Endodermal cell (in vitro differentiated cells): Measurements from ENCODE around the gene IGIP. TPM values are rescaled to one million over a fixed set of nuclear protein-coding genes. Genes with fewer than 3 reads are reported as not detected.

ENCODE experiments used
- DNase-seq: peaks from one replicate; pipeline ENCODE4 v3.0.0-alpha.2; 2017
- H3K27ac ChIP-seq: 2 replicates; pipeline ENCODE4 v1.5.1; 2013; ENCODE audit warnings: mild to moderate bottlenecking, low read depth, low read length, moderate library complexity
- H3K27me3 ChIP-seq: 2 replicates; pipeline ENCODE4 v1.6.1; 2013; ENCODE audit warnings: mild to moderate bottlenecking, low read length, moderate library complexity; ENCODE audit not compliant: insufficient read depth, control insufficient read depth, poor library complexity, severe bottlenecking
- H3K36me3 ChIP-seq: 2 replicates; pipeline ENCODE4 v1.7.0; 2013; ENCODE audit warnings: mild to moderate bottlenecking, low read length, moderate library complexity; ENCODE audit not compliant: control insufficient read depth, insufficient read depth
- H3K4me1 ChIP-seq: one replicate; pipeline ENCODE4 v1.7.0; 2013; ENCODE audit warnings: low read length; ENCODE audit not compliant: control insufficient read depth, insufficient read depth
- H3K4me3 ChIP-seq: 2 replicates; pipeline ENCODE4 v1.5.1; 2013; ENCODE audit warnings: mild to moderate bottlenecking, low read length, moderate library complexity
- H3K9ac ChIP-seq: 2 replicates; pipeline ENCODE4 v1.6.1; 2013; ENCODE audit warnings: mild to moderate bottlenecking, low read length, moderate library complexity; ENCODE audit not compliant: poor library complexity, severe bottlenecking; ENCODE audit errors: extremely low read depth
- H3K9me3 ChIP-seq: 2 replicates; pipeline ENCODE4 v1.6.1; 2013; ENCODE audit warnings: mild to moderate bottlenecking, low read length, moderate library complexity; ENCODE audit not compliant: control insufficient read depth
- H3K27ac Mint-ChIP-seq: 2 replicates; pipeline ENCODE4 v1.8.0; 2020; ENCODE audit warnings: mixed read lengths
- H3K27me3 Mint-ChIP-seq: 2 replicates; pipeline ENCODE4 v1.8.0; 2021; ENCODE audit warnings: mild to moderate bottlenecking, mixed read lengths; ENCODE audit not compliant: insufficient read depth
- H3K36me3 Mint-ChIP-seq: 2 replicates; pipeline ENCODE4 v1.8.0; 2020; ENCODE audit warnings: low read depth, mixed read lengths
- H3K4me1 Mint-ChIP-seq: 2 replicates; pipeline ENCODE4 v1.8.0; 2020; ENCODE audit warnings: mixed read lengths
- H3K4me3 Mint-ChIP-seq: 2 replicates; pipeline ENCODE4 v1.8.0; 2020; ENCODE audit warnings: mild to moderate bottlenecking, moderate library complexity, mixed read lengths
- H3K9me3 Mint-ChIP-seq: 2 replicates; pipeline ENCODE4 v1.8.0; 2020; ENCODE audit warnings: mild to moderate bottlenecking, mixed read lengths
- WGBS, 2 experiments: methylation state at CpG; one replicate each; pipeline versions ENCODE4 v1.1.5 to v1.1.7; 2013; ENCODE audit warnings: missing lambda C conversion rate in 2 of 2, mixed read lengths in 1 of 2; ENCODE audit not compliant: insufficient coverage in 1 of 2, insufficient read length in 1 of 2; 5-methylcytosine and 5-hydroxymethylcytosine counted together
- total RNA-seq, 2 donors: library from RNA; stranded (reverse); fragmentation: NEBNext Ultra II Directional in 1 of 2; extraction: Animal tissue kit (Norgen Biotek cat#: 25700) in 1 of 2; gene quantifications; 2 replicates in 1 of 2; 3 replicates in 1 of 2; pipeline ENCODE4 v1.2.1, GENCODE V29; 2021
- TF ChIP-seq, protein P1 (sequence below): fragments of 200-600 bp; sonication (generic); conservative IDR thresholded peaks from 2 replicates; pipeline ENCODE4 v1.5.0; 2021; ENCODE audit warnings: antibody characterized with exemption, mild to moderate bottlenecking

Gene IGIP
- total RNA-seq, 2 donors from 2014 or later = 2.0 to 2.5 TPM

- Histone ChIP-seq H3K4me1 (no peaks in the 10 kb centered on the region), H3K9ac (no peak overlapping the region), H3K9me3 (peaks cover 9% of the 10 kb centered on the region), H3K36me3 (no peaks in the 10 kb centered on the region), H3K27me3 (peaks cover 42% of the 10 kb centered on the region), H3K27ac (no peak overlapping the region), H3K4me3 (no peak overlapping the region)
- no peak overlapping the region for H3K27ac Mint-ChIP-seq
- DNase-seq = no peak
- no peaks in the 10 kb centered on the region for H3K9me3 Mint-ChIP-seq
- H3K27me3 Mint-ChIP-seq = peaks cover 44% of the 10 kb centered on the region
- no peaks in the 10 kb centered on the region for H3K4me1 Mint-ChIP-seq
- no peaks in the 10 kb centered on the region for H3K36me3 Mint-ChIP-seq
- TF ChIP-seq, protein P1, sequence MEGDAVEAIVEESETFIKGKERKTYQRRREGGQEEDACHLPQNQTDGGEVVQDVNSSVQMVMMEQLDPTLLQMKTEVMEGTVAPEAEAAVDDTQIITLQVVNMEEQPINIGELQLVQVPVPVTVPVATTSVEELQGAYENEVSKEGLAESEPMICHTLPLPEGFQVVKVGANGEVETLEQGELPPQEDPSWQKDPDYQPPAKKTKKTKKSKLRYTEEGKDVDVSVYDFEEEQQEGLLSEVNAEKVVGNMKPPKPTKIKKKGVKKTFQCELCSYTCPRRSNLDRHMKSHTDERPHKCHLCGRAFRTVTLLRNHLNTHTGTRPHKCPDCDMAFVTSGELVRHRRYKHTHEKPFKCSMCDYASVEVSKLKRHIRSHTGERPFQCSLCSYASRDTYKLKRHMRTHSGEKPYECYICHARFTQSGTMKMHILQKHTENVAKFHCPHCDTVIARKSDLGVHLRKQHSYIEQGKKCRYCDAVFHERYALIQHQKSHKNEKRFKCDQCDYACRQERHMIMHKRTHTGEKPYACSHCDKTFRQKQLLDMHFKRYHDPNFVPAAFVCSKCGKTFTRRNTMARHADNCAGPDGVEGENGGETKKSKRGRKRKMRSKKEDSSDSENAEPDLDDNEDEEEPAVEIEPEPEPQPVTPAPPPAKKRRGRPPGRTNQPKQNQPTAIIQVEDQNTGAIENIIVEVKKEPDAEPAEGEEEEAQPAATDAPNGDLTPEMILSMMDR = no peak
- H3K4me3 Mint-ChIP-seq = no peak overlapping the region
Measured at GRCh38 chr5:140094889-140095288, 30.8 kb upstream of the IGIP start.

DNA sequence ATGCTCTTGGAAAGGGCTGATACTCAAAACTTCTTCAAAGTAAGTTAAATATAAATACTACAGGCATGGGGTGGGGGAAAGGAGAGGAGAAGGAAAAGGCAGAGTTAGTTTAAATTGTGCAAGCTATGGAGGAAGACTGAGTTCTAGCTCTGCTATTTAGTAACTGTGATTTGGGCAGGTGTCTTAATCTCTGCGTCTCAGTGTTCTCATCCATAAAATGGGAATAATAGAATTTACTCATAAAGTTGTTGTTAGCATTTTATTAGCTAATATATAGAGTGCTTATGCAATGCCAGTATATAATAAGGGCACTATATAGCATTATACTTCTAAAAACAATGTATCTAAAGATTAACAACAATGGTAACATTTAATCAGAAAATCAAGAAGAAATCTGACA is 24.6 kb upstream of the IGIP start:
- Mint-ChIP-seq H3K27me3 (peaks cover 61% of the 10 kb centered on the region), H3K4me1 (peaks cover 4% of the 10 kb centered on the region), H3K4me3 (no peak overlapping the region), H3K9me3 (no peaks in the 10 kb centered on the region), H3K27ac (no peak overlapping the region), H3K36me3 (no peaks in the 10 kb centered on the region)
- TF ChIP-seq, protein P1 = no peak
- no peaks in the 10 kb centered on the region for H3K9me3 ChIP-seq
- peaks cover 67% of the 10 kb centered on the region for H3K27me3 ChIP-seq
- 100% methylated on average over 1 of the region's 1 CpG; no CpG with 5 or more reads in 1 of the 2 experiments for WGBS, 2 experiments
- no peak for DNase-seq
- no peaks in the 10 kb centered on the region for H3K4me1 ChIP-seq
- H3K27ac ChIP-seq = no peak overlapping the region
- no peak overlapping the region for H3K4me3 ChIP-seq
- H3K9ac ChIP-seq = no peak overlapping the region
- H3K36me3 ChIP-seq = no peaks in the 10 kb centered on the region

GRCh38 chr5:140103154-140103553 is 22.6 kb upstream of the IGIP start:
- Mint-ChIP-seq H3K27ac (no peak overlapping the region), H3K4me3 (no peak overlapping the region), H3K4me1 (peaks cover 15% of the 10 kb centered on the region), H3K27me3 (peaks cover 62% of the 10 kb centered on the region), H3K36me3 (no peaks in the 10 kb centered on the region), H3K9me3 (no peaks in the 10 kb centered on the region)
- TF ChIP-seq, protein P1 = no peak
- Histone ChIP-seq H3K27me3 (peaks cover 70% of the 10 kb centered on the region), H3K9me3 (no peaks in the 10 kb centered on the region), H3K4me3 (no peak overlapping the region), H3K4me1 (peaks cover 5% of the 10 kb centered on the region), H3K9ac (no peak overlapping the region), H3K36me3 (no peaks in the 10 kb centered on the region), H3K27ac (no peak overlapping the region)
- DNase-seq = no peak
- WGBS, 2 experiments = 44 to 76% methylated on average over 1 of the region's 1 CpG
